Measurements from ENCODE around the gene MPIG6B. TPM values are rescaled to one million over a fixed set of nuclear protein-coding genes. Genes with fewer than 3 reads are reported as not detected.

Gene MPIG6B
- not detected for total RNA-seq

DNA sequence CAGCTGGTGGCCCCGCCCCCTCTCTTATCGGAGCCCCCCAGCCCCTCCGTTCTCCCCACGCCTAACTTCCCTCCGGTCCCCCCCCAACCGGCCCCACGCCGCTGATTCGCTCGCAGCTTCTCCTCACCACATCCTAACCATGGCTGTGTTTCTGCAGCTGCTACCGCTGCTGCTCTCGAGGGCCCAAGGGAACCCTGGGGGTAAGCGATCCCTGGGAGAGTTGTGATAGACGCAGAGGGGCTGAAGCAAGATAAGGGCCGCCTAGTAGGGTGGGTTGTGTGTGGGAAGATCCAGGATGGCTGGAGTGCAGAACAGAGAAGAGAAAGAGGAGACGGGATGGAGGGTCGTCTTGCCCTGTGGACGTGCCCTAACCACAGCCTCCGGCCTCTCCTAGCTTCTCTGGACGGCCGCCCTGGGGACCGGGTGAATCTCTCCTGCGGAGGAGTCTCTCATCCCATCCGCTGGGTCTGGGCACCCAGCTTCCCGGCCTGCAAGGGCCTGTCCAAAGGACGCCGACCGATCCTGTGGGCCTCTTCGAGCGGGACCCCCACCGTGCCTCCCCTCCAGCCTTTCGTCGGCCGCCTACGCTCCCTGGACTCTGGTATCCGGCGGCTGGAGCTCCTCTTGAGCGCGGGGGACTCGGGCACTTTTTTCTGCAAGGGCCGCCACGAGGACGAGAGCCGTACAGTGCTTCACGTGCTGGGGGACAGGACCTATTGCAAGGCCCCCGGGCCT lies at the start of gene MPIG6B:
Gene MPIG6B (plus strand): TSS at position 129 of the 735 bp plus-strand sequence. CDS start 11 bp downstream, at position 140.

GRCh38 chr6:31680226-31681134 lies 42.7 kb upstream of the MPIG6B start, which contains the start of gene LY6G5C:
Gene LY6G5C (minus strand): TSS chr6:31681067. CDS start chr6:31680373, 694 bp downstream.

DNA sequence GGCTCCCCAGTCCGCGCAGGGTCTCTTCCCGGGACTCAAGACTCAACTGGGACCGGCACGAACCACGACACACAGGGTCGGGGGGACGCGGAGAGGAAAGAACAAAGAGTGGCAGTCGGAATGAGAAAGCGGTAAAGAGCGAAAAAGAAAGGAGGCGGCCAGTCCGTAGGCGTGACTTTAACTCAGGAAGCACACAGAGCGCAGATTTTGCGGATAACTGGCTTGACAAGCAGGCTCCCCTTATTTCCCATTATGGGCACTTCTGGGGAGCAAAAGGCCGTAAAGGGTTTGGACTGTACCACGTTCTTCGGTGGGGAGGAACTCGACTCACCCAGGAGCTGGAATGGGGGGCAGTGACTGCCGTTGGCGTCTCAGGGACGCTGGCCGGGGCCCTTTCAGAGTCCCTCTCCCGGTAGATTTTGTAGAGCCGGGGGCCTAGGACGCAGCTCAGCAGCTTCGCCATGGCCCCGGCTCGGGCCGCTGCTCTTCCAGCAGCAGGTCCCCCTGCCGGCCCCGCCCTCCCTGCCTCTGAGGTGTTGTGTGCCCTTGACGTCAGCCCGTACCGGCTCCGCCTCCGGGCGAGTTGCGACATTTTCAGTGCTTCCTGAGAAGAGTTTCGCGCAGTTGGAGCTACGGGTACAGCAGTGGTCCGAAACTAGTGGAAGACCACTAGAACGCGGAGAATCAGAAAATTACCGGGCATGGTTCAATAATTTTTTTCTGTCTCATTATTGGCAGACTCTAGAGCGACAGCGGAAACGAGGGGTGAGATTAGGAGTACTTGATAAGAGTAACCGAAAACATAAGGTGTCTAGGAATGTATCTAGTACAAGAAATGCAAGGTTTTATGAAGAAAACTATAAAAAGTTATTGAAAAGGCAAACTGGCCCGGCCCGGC lies 20.1 kb upstream of the MPIG6B start, which contains the start of gene ABHD16A:
Gene ABHD16A (minus strand): TSS at position 506 of the 898 bp plus-strand sequence. CDS start 43 bp downstream, at position 463.

GRCh38 chr6:31706599-31706998 lies 16.6 kb upstream of the MPIG6B start, which contains the start of gene LY6G6F:
Gene LY6G6F (plus strand): TSS chr6:31706866. CDS start chr6:31706907, 41 bp downstream.

GRCh38 chr6:31715022-31715958 lies 7.9 kb upstream of the MPIG6B start, which contains the start of gene LY6G6D:
Gene LY6G6D (plus strand): TSS chr6:31715348. CDS start chr6:31715356, 8 bp downstream.

GRCh38 chr6:31721351-31722020 lies 1.7 kb upstream of the MPIG6B start, which contains the start of gene LY6G6C:
Gene LY6G6C (minus strand): TSS chr6:31721746. CDS start chr6:31721679, 67 bp downstream.

GRCh38 chr6:31728767-31729514 lies 5.8 kb downstream of the MPIG6B start, which contains the start of gene DDAH2:
Gene DDAH2 (minus strand): TSS chr6:31729299. CDS start chr6:31729161, 138 bp downstream.

GRCh38 chr6:31736021-31736767 lies 13.0 kb downstream of the MPIG6B start, which contains the start of gene CLIC1:
Gene CLIC1 (minus strand): TSS chr6:31736530. CDS start chr6:31736300, 230 bp downstream.

DNA sequence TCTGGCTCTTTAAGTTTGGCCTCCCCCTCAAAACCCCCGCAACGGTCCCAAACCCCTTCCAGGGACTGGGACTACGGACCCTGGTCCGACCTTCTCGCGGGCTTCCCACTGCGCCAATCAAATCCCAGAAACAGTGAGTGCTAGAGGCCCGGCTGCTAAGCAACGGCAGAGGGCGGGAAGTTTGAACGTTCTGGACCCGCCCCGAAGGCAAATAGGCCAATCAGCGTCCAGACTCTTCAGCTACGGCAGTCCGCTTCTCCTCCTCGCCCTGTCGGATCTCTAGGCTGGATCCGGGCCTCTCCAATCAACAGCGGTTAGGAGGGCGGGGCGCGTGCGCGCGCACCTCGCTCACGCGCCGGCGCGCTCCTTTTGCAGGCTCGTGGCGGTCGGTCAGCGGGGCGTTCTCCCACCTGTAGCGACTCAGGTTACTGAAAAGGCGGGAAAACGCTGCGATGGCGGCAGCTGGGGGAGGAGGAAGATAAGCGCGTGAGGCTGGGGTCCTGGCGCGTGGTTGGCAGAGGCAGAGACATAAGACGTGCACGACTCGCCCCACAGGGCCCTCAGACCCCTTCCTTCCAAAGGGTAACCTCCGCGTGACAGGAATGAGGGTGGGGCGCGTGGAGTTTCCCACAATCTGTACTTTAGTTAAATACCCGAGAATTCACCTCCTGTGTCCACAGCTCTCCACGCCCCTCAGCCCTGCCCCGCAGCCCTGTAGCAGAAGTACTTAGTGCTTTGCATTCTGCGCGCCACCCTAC lies 16.6 kb downstream of the MPIG6B start, which contains the start of gene MSH5:
Gene MSH5 (plus strand): TSS at position 367 of the 758 bp plus-strand sequence. CDS start 462 bp downstream, outside the sequence.

GRCh38 chr6:31762356-31762755 lies 39.2 kb downstream of the MPIG6B start, which contains the start of gene SAPCD1:
Gene SAPCD1 (plus strand): TSS chr6:31762656. CDS start chr6:31763055, 399 bp downstream.

Small RNAs within 50 kb of the gene (small RNA-seq; reads per million reads assigned to genes)
- 0 reads per million in 2 donors for gene LY6G6D
- gene MIR4646: 0 to 0.23 reads per million in 2 donors
- 0 reads per million in 2 donors for gene MSH5-SAPCD1
- gene RNU6-850P: 0 reads per million in 2 donors
- gene SAPCD1: 0 reads per million in 2 donors

Other genes starting within 250 kb of the MPIG6B start
- gene MICB, start 225.2 kb upstream of the MPIG6B start, total RNA-seq: 10 to 100 TPM; 11.4 to 19.3 TPM
- gene MCCD1, start 194.4 kb upstream of the MPIG6B start, total RNA-seq: not detected
- 100 to 1,000 TPM; 257 to 581 TPM for gene DDX39B, start 181.4 kb upstream of the MPIG6B start, total RNA-seq
- gene ATP6V1G2, start 176.8 kb upstream of the MPIG6B start, total RNA-seq: 1 to 10 TPM in 1 of 2 donors, under 1 TPM in 1; 0.33 to 1.0 TPM
- gene NFKBIL1, start 175.8 kb upstream of the MPIG6B start, total RNA-seq: 10 to 100 TPM; 21.6 to 27.5 TPM
- under 1 TPM in 1 of 2 donors, not detected in 1; under 0.01 TPM for gene LTA, start 151.1 kb upstream of the MPIG6B start, total RNA-seq
- gene TNF, start 147.8 kb upstream of the MPIG6B start, total RNA-seq: under 1 TPM; under 0.01 to 0.34 TPM
- gene LTB, start 140.9 kb upstream of the MPIG6B start, total RNA-seq: not detected
- gene LST1, start 137.1 kb upstream of the MPIG6B start, total RNA-seq: not detected
- not detected for gene NCR3, start 130.4 kb upstream of the MPIG6B start, total RNA-seq
- gene AIF1, start 108.1 kb upstream of the MPIG6B start, total RNA-seq: not detected
- gene PRRC2A, start 102.7 kb upstream of the MPIG6B start, total RNA-seq: 10 to 100 TPM; 68.5 to 72.3 TPM
- gene BAG6, start 70.7 kb upstream of the MPIG6B start, total RNA-seq: 100 to 1,000 TPM; 125 to 160 TPM
- 1 to 10 TPM in 1 of 2 donors, under 1 TPM in 1; 0.33 to 1.0 TPM for gene APOM, start 67.5 kb upstream of the MPIG6B start, total RNA-seq
- 10 to 100 TPM; 21.3 to 23.1 TPM for gene C6orf47, start 62.6 kb upstream of the MPIG6B start, total RNA-seq
- 10 to 100 TPM; 13.1 to 17.3 TPM for gene GPANK1, start 58.4 kb upstream of the MPIG6B start, total RNA-seq
- gene CSNK2B, start 57.3 kb upstream of the MPIG6B start, total RNA-seq: 100 to 1,000 TPM; 142 to 170 TPM
- gene LY6G5B, start 53.4 kb upstream of the MPIG6B start, total RNA-seq: 1 to 10 TPM in 1 of 2 donors, under 1 TPM in 1; 1.00 to 2.1 TPM
- gene LY6G5C, start 42.3 kb upstream of the MPIG6B start, total RNA-seq: under 1 TPM; under 0.01 to 0.67 TPM
- gene ABHD16A, start 20.0 kb upstream of the MPIG6B start, total RNA-seq: 10 to 100 TPM; 47.0 to 53.0 TPM
- not detected for gene LY6G6F, start 16.5 kb upstream of the MPIG6B start, total RNA-seq
- not detected for gene LY6G6D, start 8.0 kb upstream of the MPIG6B start, total RNA-seq
- not detected for gene LY6G6C, start 1.6 kb upstream of the MPIG6B start, total RNA-seq
- 10 to 100 TPM; 10.3 to 22.0 TPM for gene DDAH2, start 5.9 kb downstream of the MPIG6B start, total RNA-seq
- 100 to 1,000 TPM; 511 to 845 TPM for gene CLIC1, start 13.2 kb downstream of the MPIG6B start, total RNA-seq
- gene MSH5, start 16.6 kb downstream of the MPIG6B start, total RNA-seq: 10 to 100 TPM; 17.6 to 22.0 TPM
- 1 to 10 TPM in 1 of 2 donors, under 1 TPM in 1; 0.69 to 1.7 TPM for gene SAPCD1, start 39.3 kb downstream of the MPIG6B start, total RNA-seq
- not detected for gene VWA7, start 54.0 kb downstream of the MPIG6B start, total RNA-seq
- gene VARS1, start 72.4 kb downstream of the MPIG6B start, total RNA-seq: 10 to 100 TPM; 58.5 to 66.6 TPM
- 10 to 100 TPM; 41.0 to 61.6 TPM for gene LSM2, start 83.6 kb downstream of the MPIG6B start, total RNA-seq
- gene HSPA1L, start 91.9 kb downstream of the MPIG6B start, total RNA-seq: under 1 TPM; 0.67 to 0.69 TPM
- 100 to 1,000 TPM in 1 of 2 donors, 10 to 100 TPM in 1; 55.7 to 144 TPM for gene HSPA1A, start 92.2 kb downstream of the MPIG6B start, total RNA-seq
- 100 to 1,000 TPM in 1 of 2 donors, 10 to 100 TPM in 1; 95.3 to 188 TPM for gene HSPA1B, start 104.4 kb downstream of the MPIG6B start, total RNA-seq
- 100 to 1,000 TPM; 114 to 132 TPM for gene NEU1, start 139.4 kb downstream of the MPIG6B start, total RNA-seq
- gene SLC44A4, start 155.6 kb downstream of the MPIG6B start, total RNA-seq: not detected
- 10 to 100 TPM; 29.9 to 44.3 TPM for gene EHMT2, start 174.3 kb downstream of the MPIG6B start, total RNA-seq
- 1 to 10 TPM; 1.7 to 3.0 TPM for gene ZBTB12, start 178.7 kb downstream of the MPIG6B start, total RNA-seq
- 1 to 10 TPM; 2.4 to 3.7 TPM for gene C2, start 204.3 kb downstream of the MPIG6B start, total RNA-seq
- gene CFB, start 222.7 kb downstream of the MPIG6B start, total RNA-seq: 1 to 10 TPM; 1.7 to 4.1 TPM
- gene NELFE, start 235.6 kb downstream of the MPIG6B start, total RNA-seq: 100 to 1,000 TPM in 1 of 2 donors, 10 to 100 TPM in 1; 73.6 to 114 TPM
- 10 to 100 TPM; 50.6 to 54.4 TPM for gene SKIC2, start 235.8 kb downstream of the MPIG6B start, total RNA-seq
- 10 to 100 TPM; 13.1 to 16.0 TPM for gene DXO, start 248.8 kb downstream of the MPIG6B start, total RNA-seq